8988T (cell line): Measurements from ENCODE around the gene MINDY2.

Experiments used
- DNase-seq: peaks from one replicate; pipeline ENCODE4 v3.0.0; 2011

Gene MINDY2

DNA sequence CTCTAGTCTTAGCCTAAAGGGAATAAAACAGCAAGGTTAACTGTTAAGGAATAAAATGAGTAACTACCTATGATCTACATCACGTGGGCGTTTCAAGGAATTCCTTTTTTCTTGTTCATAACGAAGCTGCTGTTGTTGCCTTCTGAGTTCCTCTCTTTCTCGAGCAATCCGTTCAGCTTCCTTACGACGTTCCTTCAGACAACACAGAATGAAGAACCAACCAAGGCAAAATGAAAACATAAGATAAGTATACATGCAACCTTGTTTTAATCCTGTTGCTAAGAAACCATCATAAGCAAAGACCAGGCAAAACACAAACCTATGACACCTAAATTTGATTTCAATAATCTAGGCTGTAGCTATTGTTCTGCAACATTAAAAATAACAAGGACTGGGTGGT is 118.3 kb downstream of the MINDY2 start:
- DNase-seq: no peak

DNA sequence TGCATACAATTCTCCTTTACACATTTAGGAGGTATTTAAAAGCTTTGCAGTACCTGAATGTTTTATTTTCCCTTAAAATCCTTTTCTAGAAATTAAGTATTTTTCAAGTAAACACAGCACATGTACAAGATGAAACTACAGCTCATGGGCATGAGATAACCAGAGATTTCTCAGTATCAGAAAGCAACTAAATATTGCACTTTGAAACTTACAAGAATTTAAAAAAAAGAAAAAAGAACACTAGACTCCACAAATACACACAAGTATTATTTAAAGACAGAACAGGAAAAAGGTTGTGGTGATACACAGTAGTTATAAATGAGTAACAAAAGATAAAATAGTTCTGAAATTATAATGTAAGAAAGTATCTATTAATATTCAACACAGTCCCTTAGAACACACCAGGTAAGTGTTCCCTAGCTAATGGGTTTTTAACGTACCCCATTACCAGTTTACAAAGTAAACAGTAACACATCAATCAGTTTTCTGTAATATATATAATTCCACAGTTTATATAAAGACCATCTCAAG is 127.1 kb downstream of the MINDY2 start:
- no peak for DNase-seq

DNA sequence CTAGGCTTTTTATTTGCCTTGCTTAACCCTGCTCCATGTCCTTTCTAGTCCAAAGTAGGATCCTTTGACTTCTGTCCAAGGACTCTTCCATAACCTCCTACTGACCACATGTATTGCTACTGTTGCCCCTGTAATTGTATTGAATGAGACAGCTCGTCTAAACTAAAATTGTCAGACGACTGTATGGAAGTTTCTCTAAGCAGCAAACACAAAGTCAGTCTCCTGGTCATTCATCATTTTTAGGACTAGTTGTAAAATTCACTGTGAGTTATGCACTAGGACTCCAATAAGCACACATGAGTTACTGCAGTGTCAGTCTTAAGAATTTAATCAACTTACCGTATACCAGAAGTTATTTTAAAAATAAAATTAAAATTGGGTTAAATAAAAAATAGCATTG is 129.5 kb downstream of the MINDY2 start:
- no peak for DNase-seq

DNA sequence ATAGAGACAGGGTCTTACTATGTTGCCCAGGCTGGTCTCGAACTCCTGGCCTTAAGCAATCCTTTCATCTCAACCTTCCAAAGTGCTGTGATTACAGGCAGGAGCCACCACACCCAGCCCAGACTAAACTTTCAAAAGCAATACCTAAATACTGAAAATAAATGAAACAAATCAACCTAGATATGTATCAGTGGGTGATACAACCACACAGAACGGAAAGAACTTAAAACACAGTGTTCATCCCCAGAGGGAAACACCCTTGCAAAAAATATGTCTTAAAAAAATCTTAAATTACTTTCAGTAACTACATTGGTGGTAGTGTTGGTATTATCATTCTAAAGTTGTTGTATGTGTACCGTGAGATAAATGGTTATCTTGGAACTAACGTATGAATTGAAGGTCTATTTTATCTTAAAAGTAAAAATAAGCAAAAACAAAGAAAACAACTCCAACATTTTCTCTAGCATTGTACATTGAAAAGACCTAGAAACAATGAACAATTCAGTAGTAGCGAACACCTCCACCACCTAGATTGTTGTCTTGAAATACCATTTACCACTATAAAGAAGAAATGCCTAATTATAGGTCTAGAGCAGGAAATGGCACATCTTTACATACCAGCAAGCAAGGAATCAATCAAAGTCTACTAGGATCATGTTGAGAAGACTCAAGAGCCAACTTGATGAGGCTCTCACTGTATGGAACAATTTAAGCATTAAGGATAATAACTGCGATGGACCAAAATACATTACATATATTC is 137.6 kb downstream of the MINDY2 start:
- no peak for DNase-seq

DNA sequence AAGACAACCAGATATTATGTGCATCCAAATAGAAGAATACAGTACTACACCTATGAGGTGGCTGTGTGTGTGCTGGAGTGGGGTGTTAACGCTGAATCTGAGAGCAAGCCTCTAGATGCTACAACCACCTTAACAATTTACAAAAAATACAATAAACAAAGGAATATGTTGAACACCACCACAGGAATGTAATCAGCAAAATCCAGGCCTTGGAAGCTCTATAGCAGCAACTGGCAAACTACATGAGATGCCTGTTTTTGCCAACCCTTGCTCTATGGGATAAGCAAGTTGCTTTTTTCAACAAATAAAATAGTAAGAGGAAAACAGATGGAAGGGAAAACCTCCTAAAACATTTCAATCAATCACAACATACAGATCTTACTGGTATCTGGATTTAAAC is 138.5 kb downstream of the MINDY2 start:
- no peak for DNase-seq

DNA sequence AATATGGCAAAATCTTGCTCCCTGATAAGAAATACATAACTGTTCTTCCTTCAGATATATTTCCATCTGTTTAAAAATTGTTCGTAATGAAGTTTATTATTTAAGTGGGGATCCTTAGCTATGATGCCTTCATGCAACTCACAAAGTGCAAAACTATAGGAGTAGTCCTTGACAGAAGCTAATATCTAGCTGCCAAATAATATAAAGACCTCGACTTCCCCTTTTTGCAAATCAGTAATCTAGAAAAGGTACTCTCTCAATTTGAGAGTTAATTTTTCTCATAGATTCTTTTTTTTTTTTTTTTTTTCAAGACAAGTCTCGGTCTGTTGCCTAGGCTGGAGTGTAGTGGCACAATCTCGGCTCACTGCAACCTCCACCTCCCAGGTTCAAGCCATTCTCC is 139.4 kb downstream of the MINDY2 start:
- DNase-seq: no peak
